Mesendoderm (in vitro differentiated cells): ENCODE measurements around the gene MARCHF9.

Experiments used
- DNase-seq: peaks from one replicate; pipeline ENCODE4 v3.0.0; 2013
- H2AK5ac ChIP-seq: 2 replicates; pipeline ENCODE4 v1.6.1; 2013; ENCODE audit warnings: low read length, inconsistent platforms
- H2BK120ac ChIP-seq: 2 replicates; pipeline ENCODE4 v1.6.1; 2013; ENCODE audit warnings: low read depth, mild to moderate bottlenecking, low read length, moderate library complexity, mixed read lengths
- H2BK15ac ChIP-seq: replicated peaks from 2 replicates; pipeline ENCODE4 v1.6.1; 2013; ENCODE audit warnings: low read depth, mild to moderate bottlenecking, moderate library complexity
- H2BK5ac ChIP-seq: 2 replicates; pipeline ENCODE4 v1.6.1; 2013; ENCODE audit warnings: low read length, inconsistent platforms
- H3K18ac ChIP-seq: 2 replicates; pipeline ENCODE4 v1.6.1; 2013; ENCODE audit warnings: mild to moderate bottlenecking, low read length, mixed read lengths
- H3K23ac ChIP-seq: one replicate; pipeline ENCODE4 v1.6.1; 2013; ENCODE audit warnings: low read length
- H3K27ac ChIP-seq: 2 replicates; pipeline ENCODE4 v1.5.1; 2013; ENCODE audit warnings: low read depth, mild to moderate bottlenecking, inconsistent platforms, low read length, moderate library complexity
- H3K27me3 ChIP-seq: 2 replicates; pipeline ENCODE4 v1.6.1; 2013; ENCODE audit warnings: low read length, control low read depth, mild to moderate bottlenecking, inconsistent platforms; ENCODE audit not compliant: insufficient read depth, poor library complexity
- H3K36me3 ChIP-seq: 2 replicates; pipeline ENCODE4 v1.6.1; 2013; ENCODE audit warnings: low read length, inconsistent platforms; ENCODE audit not compliant: control insufficient read depth, insufficient read depth
- H3K4ac ChIP-seq: one replicate; pipeline ENCODE4 v1.6.1; 2013; ENCODE audit warnings: low read depth, mild to moderate bottlenecking, low read length, moderate library complexity
- H3K4me1 ChIP-seq: 2 replicates; pipeline ENCODE4 v1.6.1; 2013; ENCODE audit warnings: low read depth, low read length, inconsistent platforms; ENCODE audit not compliant: control insufficient read depth
- H3K4me2 ChIP-seq: 2 replicates; pipeline ENCODE4 v1.6.1; 2013; ENCODE audit warnings: low read length
- H3K4me3 ChIP-seq: 2 replicates; pipeline ENCODE4 v1.5.1; 2013; ENCODE audit warnings: mild to moderate bottlenecking, low read length
- H3K56ac ChIP-seq: one replicate; pipeline ENCODE4 v1.6.1; 2013; ENCODE audit warnings: low read length
- H3K79me1 ChIP-seq: 2 replicates; pipeline ENCODE4 v1.6.1; 2013; ENCODE audit warnings: low read length, inconsistent platforms
- H3K79me2 ChIP-seq: 2 replicates; pipeline ENCODE4 v1.6.1; 2013; ENCODE audit warnings: mild to moderate bottlenecking, low read length; ENCODE audit not compliant: control insufficient read depth, insufficient read depth
- H3K9ac ChIP-seq: 2 replicates; pipeline ENCODE4 v1.6.1; 2013; ENCODE audit warnings: low read length, inconsistent platforms
- H4K5ac ChIP-seq: one replicate; pipeline ENCODE4 v1.6.1; 2013; ENCODE audit warnings: low read length
- H4K8ac ChIP-seq: one replicate; pipeline ENCODE4 v1.6.1; 2013; ENCODE audit warnings: low read depth, mild to moderate bottlenecking, control low read depth, low read length, moderate library complexity
- WGBS: extraction: QIAGEN DNeasy Blood & Tissue Kit; methylation state at CpG from one replicate; pipeline ENCODE4 v1.1.7; 2013; ENCODE audit warnings: low lambda C conversion rate, missing lambda C conversion rate; ENCODE audit not compliant: insufficient coverage; ENCODE audit errors: extremely low coverage; 5-methylcytosine and 5-hydroxymethylcytosine counted together

Gene MARCHF9

DNA sequence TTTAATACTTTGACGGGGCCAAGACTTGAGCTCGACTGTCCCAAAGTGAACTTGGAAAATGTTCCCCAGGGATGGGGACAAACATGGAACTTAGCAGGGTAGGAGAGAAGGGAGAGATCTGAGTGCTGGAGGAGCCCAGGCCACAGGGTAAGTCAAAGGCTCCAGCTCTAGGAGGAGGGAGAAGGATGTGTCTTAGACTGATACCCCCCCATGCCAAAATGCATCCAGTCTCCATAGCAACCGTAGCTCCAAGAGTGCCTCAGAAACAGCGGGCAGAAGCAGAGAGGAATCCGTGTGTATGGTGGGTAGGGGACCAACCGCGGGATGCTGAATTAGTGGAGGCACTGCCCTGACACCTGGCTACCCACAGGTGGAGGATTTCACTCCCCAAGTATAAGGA lies 15.5 kb upstream of the MARCHF9 start:
- WGBS = no CpG with 5 or more reads among the region's 7 CpGs
- Histone ChIP-seq H3K79me1 (no peaks in the 10 kb centered on the region), H4K5ac (no peak overlapping the region), H3K4me3 (no peak overlapping the region), H4K8ac (no peak overlapping the region), H3K4me1 (peaks cover 2% of the 10 kb centered on the region), H3K56ac (no peak overlapping the region), H3K4me2 (no peak overlapping the region), H3K23ac (no peak overlapping the region), H3K27me3 (peaks cover 53% of the 10 kb centered on the region), H2AK5ac (no peak overlapping the region), H2BK5ac (no peak overlapping the region), H3K27ac (no peak overlapping the region), H3K79me2 (no peaks in the 10 kb centered on the region), H3K36me3 (no peaks in the 10 kb centered on the region), H2BK15ac (no peak overlapping the region), H3K9ac (no peak overlapping the region), H2BK120ac (no peak overlapping the region), H3K4ac (no peak overlapping the region), H3K18ac (no peak overlapping the region)
- no peak for DNase-seq

- no peak overlapping the region for H4K5ac ChIP-seq
- peaks cover 2% of the 10 kb centered on the region for H3K4me1 ChIP-seq
- H3K27me3 ChIP-seq = peaks cover 47% of the 10 kb centered on the region
- H2BK15ac ChIP-seq = no peak overlapping the region
- no peak overlapping the region for H3K4me2 ChIP-seq
- H2BK5ac ChIP-seq = no peak overlapping the region
- no peak overlapping the region for H3K23ac ChIP-seq
- no peak overlapping the region for H2BK120ac ChIP-seq
- no peaks in the 10 kb centered on the region for H3K36me3 ChIP-seq
- H3K56ac ChIP-seq = no peak overlapping the region
- no peak overlapping the region for H2AK5ac ChIP-seq
- no peak for DNase-seq
- no peak overlapping the region for H3K4ac ChIP-seq
- no peaks in the 10 kb centered on the region for H3K79me2 ChIP-seq
- no peak overlapping the region for H3K4me3 ChIP-seq
- no peak overlapping the region for H4K8ac ChIP-seq
- WGBS = no CpG with 5 or more reads among the region's 10 CpGs
- no peak overlapping the region for H3K27ac ChIP-seq
- H3K79me1 ChIP-seq = no peaks in the 10 kb centered on the region
- H3K18ac ChIP-seq = no peak overlapping the region
- no peak overlapping the region for H3K9ac ChIP-seq
Measured at GRCh38 chr12:57739914-57740538, 14.9 kb upstream of the MARCHF9 start.

- Histone ChIP-seq H3K4me1 (peaks cover 2% of the 10 kb centered on the region), H2BK15ac (no peak overlapping the region), H4K8ac (no peak overlapping the region), H3K36me3 (no peaks in the 10 kb centered on the region), H2BK5ac (no peak overlapping the region), H3K27ac (no peak overlapping the region), H3K4ac (no peak overlapping the region), H3K79me1 (no peaks in the 10 kb centered on the region), H3K4me3 (no peak overlapping the region), H2BK120ac (no peak overlapping the region), H3K56ac (no peak overlapping the region), H4K5ac (no peak overlapping the region), H3K79me2 (no peaks in the 10 kb centered on the region), H3K23ac (no peak overlapping the region), H3K18ac (no peak overlapping the region), H3K27me3 (peaks cover 42% of the 10 kb centered on the region), H3K4me2 (no peak overlapping the region), H3K9ac (no peak overlapping the region), H2AK5ac (no peak overlapping the region)
- DNase-seq = peak; percentile 33
- no CpG with 5 or more reads among the region's 5 CpGs for WGBS
Measured at GRCh38 chr12:57740656-57741412, 14.1 kb upstream of the MARCHF9 start.

DNA sequence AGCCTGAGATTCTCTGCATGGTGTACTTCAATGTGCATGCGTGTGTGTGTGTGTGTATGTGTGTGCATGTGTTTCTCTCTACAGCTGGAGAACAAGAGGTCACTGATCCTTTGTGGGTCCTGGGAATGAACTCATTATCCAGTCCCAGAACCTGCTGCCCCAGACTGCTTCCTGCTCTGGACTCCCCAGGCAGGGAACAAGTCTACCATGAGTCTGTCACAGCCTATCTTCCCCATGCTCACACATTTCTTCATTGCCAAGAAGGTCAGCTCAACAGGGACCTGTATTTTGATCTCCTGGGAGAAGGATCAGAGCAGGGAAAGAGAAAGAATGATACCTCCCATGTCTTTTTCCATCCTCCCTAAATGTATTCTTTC lies 13.5 kb upstream of the MARCHF9 start:
- Histone ChIP-seq H3K79me2 (no peaks in the 10 kb centered on the region), H2BK120ac (no peak overlapping the region), H3K4me1 (peaks cover 2% of the 10 kb centered on the region), H3K23ac (no peak overlapping the region), H2AK5ac (no peak overlapping the region), H3K27ac (no peak overlapping the region), H2BK15ac (no peak overlapping the region), H4K5ac (no peak overlapping the region), H3K79me1 (no peaks in the 10 kb centered on the region), H3K4ac (no peak overlapping the region), H3K56ac (no peak overlapping the region), H4K8ac (no peak overlapping the region), H3K4me2 (no peak overlapping the region), H3K4me3 (no peak overlapping the region), H3K18ac (no peak overlapping the region), H3K36me3 (no peaks in the 10 kb centered on the region), H2BK5ac (no peak overlapping the region), H3K27me3 (peaks cover 40% of the 10 kb centered on the region), H3K9ac (no peak overlapping the region)
- no peak for DNase-seq
- no CpG with 5 or more reads among the region's 1 CpG for WGBS

DNA sequence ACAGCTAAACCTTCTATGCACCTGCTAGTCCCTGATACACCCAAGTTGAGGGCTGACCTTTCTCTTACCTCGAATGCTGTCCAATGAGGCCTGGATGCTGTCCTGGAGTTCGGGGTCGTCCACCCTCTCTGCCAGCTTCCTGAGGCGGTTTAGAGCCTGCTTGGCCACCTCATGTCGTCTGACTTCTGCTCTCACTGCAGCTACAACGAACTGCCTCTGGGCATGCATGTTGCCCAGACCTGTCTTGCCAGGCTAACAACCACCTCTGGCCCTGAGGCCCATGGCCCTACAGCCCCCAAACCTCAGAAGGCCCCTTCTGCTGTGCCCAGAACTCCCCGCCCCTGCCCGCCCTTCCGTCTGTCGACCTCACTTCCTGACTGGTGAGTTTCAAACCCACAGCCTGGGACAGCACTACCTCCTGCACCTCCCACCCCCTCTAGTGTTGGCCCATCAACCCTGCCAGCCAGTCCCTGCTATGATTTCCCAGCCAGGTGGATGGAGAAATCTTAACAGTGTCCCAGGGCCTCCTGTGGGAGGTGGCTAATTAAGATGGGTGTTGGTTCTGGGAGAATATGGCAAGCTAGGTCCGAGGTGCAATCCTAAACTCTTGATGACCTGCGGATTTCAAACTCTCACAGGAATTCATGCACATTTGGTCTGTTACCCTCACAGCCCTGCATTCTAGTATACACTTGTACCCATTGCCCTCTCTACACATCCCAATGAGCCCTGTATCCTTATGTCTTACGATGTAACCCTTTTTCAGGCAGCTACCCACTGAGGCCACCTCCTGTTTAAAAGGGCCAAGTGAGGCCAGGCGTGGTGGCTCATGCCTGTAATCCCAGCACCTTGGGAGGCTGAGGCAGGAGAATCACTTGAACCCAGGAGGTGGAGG lies 12.8 kb upstream of the MARCHF9 start:
- DNase-seq = peak; percentile 54
- H3K4me3 ChIP-seq = no peak overlapping the region
- no peak overlapping the region for H3K27ac ChIP-seq
- no peak overlapping the region for H3K18ac ChIP-seq
- H2AK5ac ChIP-seq = no peak overlapping the region
- H2BK120ac ChIP-seq = no peak overlapping the region
- no peak overlapping the region for H3K56ac ChIP-seq
- H2BK15ac ChIP-seq = no peak overlapping the region
- H3K23ac ChIP-seq = no peak overlapping the region
- peaks cover 2% of the 10 kb centered on the region for H3K36me3 ChIP-seq
- no peak overlapping the region for H4K8ac ChIP-seq
- H3K9ac ChIP-seq = no peak overlapping the region
- H3K27me3 ChIP-seq = peaks cover 33% of the 10 kb centered on the region
- no CpG with 5 or more reads among the region's 14 CpGs for WGBS
- no peak overlapping the region for H3K4me2 ChIP-seq
- no peaks in the 10 kb centered on the region for H3K79me2 ChIP-seq
- no peak overlapping the region for H3K4ac ChIP-seq
- H4K5ac ChIP-seq = no peak overlapping the region
- no peaks in the 10 kb centered on the region for H3K4me1 ChIP-seq
- H3K79me1 ChIP-seq = no peaks in the 10 kb centered on the region
- no peak overlapping the region for H2BK5ac ChIP-seq
